Ishikawa (cell line): ENCODE results near the gene ESPL1.

ENCODE experiments used
- CEBPB ChIP-seq: IDR thresholded peaks from 2 replicates; pipeline ENCODE4 v1.6.1; 2012
- CREB1 ChIP-seq: IDR thresholded peaks from 2 replicates; pipeline ENCODE4 v1.6.1; 2012; ENCODE audit warnings: low read depth
- EGR1 ChIP-seq: IDR thresholded peaks from 2 replicates; pipeline ENCODE4 v1.6.1; 2012
- EP300 ChIP-seq: IDR thresholded peaks from 2 replicates; pipeline ENCODE4 v1.6.1; 2012; ENCODE audit warnings: borderline replicate concordance
- FOXM1 ChIP-seq: IDR thresholded peaks from 2 replicates; pipeline ENCODE4 v1.6.1; 2012; ENCODE audit warnings: low read depth, borderline replicate concordance
- NFIC ChIP-seq: IDR thresholded peaks from 2 replicates; pipeline ENCODE4 v1.6.1; 2012
- RAD21 ChIP-seq: IDR thresholded peaks from 2 replicates; pipeline ENCODE4 v1.6.1; 2012; ENCODE audit warnings: low read depth
- TAF1 ChIP-seq: IDR thresholded peaks from 2 replicates; pipeline ENCODE4 v1.6.1; 2012; ENCODE audit warnings: low read depth, mild to moderate bottlenecking
- TCF12 ChIP-seq: IDR thresholded peaks from 2 replicates; pipeline ENCODE4 v1.6.1; 2012; ENCODE audit warnings: low read depth
- TEAD4 ChIP-seq: IDR thresholded peaks from 2 replicates; pipeline ENCODE4 v1.6.1; 2012
- USF1 ChIP-seq: IDR thresholded peaks from 2 replicates; pipeline ENCODE4 v1.6.1; 2012
- YY1 ChIP-seq: IDR thresholded peaks from 2 replicates; pipeline ENCODE4 v1.6.1; 2012; ENCODE audit warnings: low read depth
- ZBTB7A ChIP-seq: IDR thresholded peaks from 2 replicates; pipeline ENCODE4 v1.6.1; 2012; ENCODE audit warnings: low read depth
- TF ChIP-seq, protein P1 (sequence below): IDR thresholded peaks from 2 replicates; pipeline ENCODE4 v1.6.1; 2012
- TF ChIP-seq, protein P2 (sequence below): IDR thresholded peaks from 2 replicates; pipeline ENCODE4 v1.6.1; 2012; ENCODE audit warnings: low read depth, mild to moderate bottlenecking

The ESPL1 gene

GRCh38 chr12:53235742-53236442, 32.2 kb upstream of the ESPL1 start:
- TF ChIP-seq CREB1 (no peak), ZBTB7A (no peak; the same call in 1 of the 2 replicates), TAF1 (no peak), NFIC (no peak), FOXM1 (no peak), EGR1 (no peak), EP300 (no peak), RAD21 (no peak), USF1 (no peak), TEAD4 (no peak), TCF12 (no peak), CEBPB (no peak), YY1 (no peak)
- TF ChIP-seq, protein P1, sequence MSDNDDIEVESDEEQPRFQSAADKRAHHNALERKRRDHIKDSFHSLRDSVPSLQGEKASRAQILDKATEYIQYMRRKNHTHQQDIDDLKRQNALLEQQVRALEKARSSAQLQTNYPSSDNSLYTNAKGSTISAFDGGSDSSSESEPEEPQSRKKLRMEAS: no peak
- TF ChIP-seq, protein P2, sequence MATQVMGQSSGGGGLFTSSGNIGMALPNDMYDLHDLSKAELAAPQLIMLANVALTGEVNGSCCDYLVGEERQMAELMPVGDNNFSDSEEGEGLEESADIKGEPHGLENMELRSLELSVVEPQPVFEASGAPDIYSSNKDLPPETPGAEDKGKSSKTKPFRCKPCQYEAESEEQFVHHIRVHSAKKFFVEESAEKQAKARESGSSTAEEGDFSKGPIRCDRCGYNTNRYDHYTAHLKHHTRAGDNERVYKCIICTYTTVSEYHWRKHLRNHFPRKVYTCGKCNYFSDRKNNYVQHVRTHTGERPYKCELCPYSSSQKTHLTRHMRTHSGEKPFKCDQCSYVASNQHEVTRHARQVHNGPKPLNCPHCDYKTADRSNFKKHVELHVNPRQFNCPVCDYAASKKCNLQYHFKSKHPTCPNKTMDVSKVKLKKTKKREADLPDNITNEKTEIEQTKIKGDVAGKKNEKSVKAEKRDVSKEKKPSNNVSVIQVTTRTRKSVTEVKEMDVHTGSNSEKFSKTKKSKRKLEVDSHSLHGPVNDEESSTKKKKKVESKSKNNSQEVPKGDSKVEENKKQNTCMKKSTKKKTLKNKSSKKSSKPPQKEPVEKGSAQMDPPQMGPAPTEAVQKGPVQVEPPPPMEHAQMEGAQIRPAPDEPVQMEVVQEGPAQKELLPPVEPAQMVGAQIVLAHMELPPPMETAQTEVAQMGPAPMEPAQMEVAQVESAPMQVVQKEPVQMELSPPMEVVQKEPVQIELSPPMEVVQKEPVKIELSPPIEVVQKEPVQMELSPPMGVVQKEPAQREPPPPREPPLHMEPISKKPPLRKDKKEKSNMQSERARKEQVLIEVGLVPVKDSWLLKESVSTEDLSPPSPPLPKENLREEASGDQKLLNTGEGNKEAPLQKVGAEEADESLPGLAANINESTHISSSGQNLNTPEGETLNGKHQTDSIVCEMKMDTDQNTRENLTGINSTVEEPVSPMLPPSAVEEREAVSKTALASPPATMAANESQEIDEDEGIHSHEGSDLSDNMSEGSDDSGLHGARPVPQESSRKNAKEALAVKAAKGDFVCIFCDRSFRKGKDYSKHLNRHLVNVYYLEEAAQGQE: no peak

- TF ChIP-seq CEBPB (no peak), EP300 (no peak), FOXM1 (no peak), TEAD4 (no peak), ZBTB7A (no peak), YY1 (no peak), TCF12 (no peak), NFIC (no peak), CREB1 (no peak), RAD21 (no peak), USF1 (no peak)
- TF ChIP-seq, protein P1: no peak
Measured at GRCh38 chr12:53236443-53237111, 31.5 kb upstream of the ESPL1 start.

DNA sequence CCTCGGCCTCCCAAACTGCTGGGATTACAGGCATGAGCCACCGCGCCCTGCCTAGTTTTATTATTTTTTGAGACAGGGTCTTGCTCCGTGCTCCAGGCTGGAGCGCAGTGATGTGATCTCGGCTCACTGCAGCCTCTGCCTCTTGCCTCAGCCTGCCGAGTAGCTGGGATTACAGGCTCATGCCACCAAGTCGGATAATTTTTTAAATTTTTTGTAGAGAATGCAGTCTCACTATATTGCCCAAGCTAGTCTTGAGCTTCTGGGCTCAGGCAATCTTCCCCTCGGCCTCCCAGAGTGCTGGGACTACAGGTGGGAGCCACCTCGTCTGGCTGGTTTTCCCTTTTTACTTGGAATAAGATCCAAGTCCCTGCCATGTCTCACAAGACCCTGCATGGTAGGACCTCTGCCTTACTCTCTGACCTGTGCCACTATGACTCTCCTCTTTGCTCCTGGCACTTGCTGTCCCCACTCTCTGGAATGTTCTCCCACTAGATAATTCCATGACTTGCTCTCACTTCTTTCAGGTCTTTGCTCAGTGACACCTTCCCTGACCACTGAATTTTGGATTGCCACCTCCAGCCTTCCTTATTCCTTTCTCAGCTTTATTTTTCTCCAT, 28.3 kb upstream of the ESPL1 start:
- TF ChIP-seq TAF1: no peak
- TF ChIP-seq YY1: no peak
- TF ChIP-seq RAD21: no peak
- no peak for TF ChIP-seq TCF12
- no peak for TF ChIP-seq EGR1
- no peak for TF ChIP-seq CEBPB
- TF ChIP-seq TEAD4: no peak
- TF ChIP-seq FOXM1: no peak
- no peak for TF ChIP-seq NFIC
- no peak for TF ChIP-seq EP300
- TF ChIP-seq, protein P1: no peak
- no peak for TF ChIP-seq CREB1

- TF ChIP-seq, protein P1: no peak
- TF ChIP-seq, protein P2: no peak
- TF ChIP-seq CREB1 (no peak), TCF12 (no peak), EP300 (no peak), USF1 (no peak), NFIC (no peak), EGR1 (no peak), TEAD4 (no peak), FOXM1 (no peak), RAD21 (no peak), YY1 (no peak)
Measured at GRCh38 chr12:53241623-53242412, 26.3 kb upstream of the ESPL1 start.
